Anterior cingulate cortex (tissue), 58 donors: ENCODE measurements around the gene ZCCHC7.
"Not testable (repeated sequence)": the region's sequence is repeated elsewhere in the genome, so short reads cannot be mapped to it uniquely, and the experiment has no call there.

ENCODE experiments used
- DNase-seq, 58 donors: peaks; one replicate each; lab custom pipeline; 2025; lab: John Stamatoyannopoulos, UW

The ZCCHC7 gene

DNA sequence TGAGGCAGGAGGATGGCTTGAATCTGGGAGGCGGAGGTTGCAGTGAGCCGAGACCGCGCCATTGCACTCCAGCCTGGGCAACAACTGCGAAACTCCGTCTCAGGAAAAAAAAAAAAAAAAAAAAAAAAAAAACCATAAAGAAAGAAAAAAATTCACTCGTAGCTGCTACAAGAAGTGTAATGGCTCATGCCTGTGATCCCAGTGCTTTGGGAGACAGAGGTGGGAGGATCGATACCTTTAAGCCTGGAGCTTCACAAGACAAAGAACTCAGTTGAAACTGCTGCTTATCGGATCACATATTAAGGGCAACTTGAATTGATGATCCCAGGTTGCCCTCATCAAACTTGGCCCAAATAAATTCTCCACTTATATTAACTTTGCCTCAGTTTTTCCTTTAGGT lies 1.0 kb upstream of the ZCCHC7 start:
- DNase-seq, result no peak

DNA sequence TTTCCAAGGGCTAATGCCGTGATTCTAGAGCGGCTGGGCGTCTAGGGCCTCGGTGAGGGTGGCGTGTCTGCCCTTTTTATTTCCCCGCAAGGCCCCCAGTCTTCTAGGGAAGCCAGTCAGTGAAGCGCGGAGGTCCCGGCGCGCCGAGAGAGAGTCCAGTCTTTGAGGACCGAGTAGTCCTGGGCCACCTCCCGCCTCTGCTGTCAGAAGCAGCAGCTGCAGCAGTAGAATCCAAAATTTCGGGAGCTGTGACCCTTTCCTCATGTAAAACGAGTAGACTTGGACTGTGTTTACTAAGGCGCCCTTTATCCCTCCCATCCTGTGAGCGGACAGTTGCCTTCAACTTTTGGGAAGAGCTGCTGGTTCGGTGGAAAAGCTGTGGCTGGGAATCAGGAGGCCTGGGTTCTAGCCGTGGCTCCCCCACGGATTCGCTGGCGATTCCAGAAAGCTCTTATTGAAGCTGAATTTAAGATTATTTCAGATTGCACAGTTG lies 515 bp downstream of the ZCCHC7 start:
- peak in 14 of 58 donors; percentile 6 to 64 (median 32) for DNase-seq

DNA sequence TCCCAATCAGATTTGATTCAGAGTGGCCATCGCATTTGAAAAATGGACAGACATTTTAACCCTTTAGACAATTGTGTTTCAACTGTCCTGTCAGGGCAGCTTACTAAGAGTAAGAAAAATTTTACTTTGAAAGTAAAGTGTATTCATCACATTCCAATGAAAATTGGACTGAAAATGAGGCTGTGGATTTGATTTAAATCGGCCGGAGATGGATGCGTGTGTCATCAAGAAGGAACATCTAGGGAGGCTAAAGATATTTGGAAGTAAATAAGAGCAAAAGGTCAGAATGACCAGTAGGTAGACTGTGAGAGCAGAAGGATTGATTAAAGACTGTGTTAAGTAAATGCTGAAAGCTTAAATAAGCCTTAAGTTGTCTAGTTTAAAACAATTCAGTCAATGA lies 1.5 kb downstream of the ZCCHC7 start:
- DNase-seq, result no peak

GRCh38 chr9:37126214-37126788 lies 5.9 kb downstream of the ZCCHC7 start:
- no peak for DNase-seq

GRCh38 chr9:37127018-37127417 lies 6.6 kb downstream of the ZCCHC7 start:
- DNase-seq, result no peak

- no peak for DNase-seq
These were observed 7.7 kb downstream of the ZCCHC7 start for GRCh38 chr9:37128051-37128450.

DNA sequence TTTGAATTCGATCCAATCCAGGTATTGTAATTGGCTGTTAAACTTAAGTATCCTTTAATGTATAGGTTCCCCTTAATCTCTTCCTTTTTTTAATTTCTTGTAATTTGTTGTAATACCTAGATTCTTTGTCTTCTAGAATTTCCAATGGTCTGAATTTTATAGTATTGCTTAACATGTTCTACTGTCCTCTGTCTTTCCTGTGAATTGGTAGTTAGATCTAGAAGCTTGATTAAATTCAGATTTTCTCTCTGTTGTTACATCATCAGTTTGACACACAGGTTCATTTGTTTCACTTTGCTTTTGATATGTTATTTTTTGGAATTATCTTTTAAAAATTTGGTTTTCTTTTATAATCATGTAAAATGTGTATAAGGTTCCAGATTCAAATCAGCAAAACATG lies 13.8 kb downstream of the ZCCHC7 start:
- no peak for DNase-seq

DNA sequence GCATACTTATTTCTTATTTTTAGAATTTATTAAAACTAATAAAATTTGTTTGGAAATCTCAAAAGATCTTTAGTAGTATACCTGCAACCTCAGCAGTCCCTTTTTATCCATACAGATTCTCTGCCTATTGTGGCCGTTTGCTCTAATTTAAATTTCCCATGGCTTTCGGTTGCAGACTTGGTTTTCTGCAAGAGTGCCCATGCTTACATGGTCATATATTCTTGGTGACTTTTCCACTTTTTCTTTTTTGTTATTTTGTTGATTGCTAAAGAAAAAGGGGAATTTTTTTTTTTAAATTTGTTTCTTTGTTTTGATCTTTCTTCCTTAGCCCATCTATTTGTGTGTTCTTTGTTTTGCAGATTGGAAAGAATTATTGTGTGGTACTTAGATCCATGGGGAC lies 20.6 kb downstream of the ZCCHC7 start:
- no peak for DNase-seq

GRCh38 chr9:37144762-37145161 lies 24.4 kb downstream of the ZCCHC7 start:
- no peak for DNase-seq

- no peak for DNase-seq
These were observed 26.0 kb downstream of the ZCCHC7 start for GRCh38 chr9:37146410-37146809.

DNA sequence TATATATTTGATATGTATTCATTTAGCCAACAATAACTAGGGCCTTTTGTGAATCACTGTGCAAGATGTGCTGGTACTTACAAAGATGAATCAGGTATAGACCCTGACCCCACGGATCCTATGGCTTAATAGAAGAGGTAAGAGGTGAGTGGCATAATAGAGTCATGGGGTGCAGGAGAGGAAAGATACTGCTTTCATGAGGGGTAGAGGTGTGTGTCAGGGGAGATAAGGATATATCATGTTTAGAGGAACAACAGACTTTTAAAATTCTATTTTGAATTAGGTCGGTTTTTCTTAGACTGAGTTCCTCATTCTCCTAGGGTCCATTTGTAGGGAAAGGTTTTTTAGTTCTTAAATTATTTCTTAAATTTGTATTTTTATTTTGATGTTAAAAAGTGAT lies 27.8 kb downstream of the ZCCHC7 start:
- no peak for DNase-seq

DNA sequence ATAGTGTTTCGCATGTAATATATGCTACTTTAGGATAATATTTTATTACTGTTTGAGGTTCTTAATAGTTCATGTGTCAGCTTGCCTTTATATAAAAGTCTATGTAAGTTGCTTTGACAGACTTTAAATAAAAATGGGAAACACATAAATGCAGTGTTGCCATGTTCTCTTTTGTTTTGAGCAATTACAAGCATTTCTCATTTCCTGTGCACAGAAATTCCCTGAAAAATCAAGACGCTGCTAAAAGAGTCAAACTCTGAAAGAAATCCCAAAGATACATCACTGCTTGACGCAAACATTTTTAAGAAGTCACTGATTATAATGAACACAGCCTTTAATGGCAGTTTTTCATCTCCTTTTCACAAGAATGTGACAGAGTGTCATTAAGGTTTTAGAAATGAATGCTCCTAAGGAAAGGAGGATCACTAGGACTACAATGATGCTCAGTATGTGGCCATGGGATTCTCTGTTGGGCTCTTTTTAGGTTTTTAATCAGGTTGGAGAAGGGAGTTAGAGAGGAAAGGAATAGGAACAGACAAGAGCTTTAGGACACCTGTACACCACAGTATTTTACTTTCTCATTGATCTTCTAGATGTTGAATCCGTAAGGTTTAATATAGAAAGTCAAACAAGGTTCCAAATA lies 29.4 kb downstream of the ZCCHC7 start:
- no peak for DNase-seq

GRCh38 chr9:37150415-37150814 lies 30.0 kb downstream of the ZCCHC7 start:
- no peak for DNase-seq

DNA sequence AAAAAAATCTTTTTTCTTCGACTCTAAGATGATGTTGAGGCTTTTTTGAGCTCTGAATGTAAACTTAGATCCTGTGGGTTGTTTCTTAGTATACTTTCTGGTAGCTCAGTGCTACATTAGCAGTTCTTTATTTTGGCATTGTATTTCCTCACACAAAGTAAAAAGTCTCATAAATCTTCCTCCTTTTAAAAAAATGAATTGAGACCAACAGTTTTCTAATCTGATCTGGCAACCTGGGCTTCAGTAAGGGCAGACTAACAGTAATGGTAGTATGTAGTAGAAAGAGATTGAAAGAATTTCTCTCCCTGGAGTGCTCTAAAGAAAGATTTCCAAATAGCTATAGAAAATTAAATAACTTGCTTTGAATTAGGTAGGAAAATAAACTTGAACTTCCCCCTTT lies 31.4 kb downstream of the ZCCHC7 start:
- DNase-seq, result no peak

DNA sequence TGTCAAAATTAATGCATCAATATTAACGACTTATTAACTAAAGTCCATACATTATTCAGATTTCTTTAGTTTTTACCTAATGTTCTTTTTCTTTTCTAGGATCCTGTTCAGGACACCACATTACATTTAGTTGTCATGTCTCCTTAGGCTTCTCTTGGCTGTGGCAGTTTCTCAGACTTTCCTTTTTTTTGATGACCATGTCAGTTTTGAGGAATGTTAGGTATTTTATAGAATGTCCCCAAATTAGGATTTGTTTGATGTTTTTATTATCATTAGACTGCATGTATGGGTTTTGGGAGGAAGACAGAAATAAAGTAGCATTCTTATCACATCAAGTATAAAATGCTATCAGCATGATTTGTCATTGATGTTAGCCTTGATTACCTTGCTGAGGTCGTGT lies 32.0 kb downstream of the ZCCHC7 start:
- DNase-seq, result no peak

DNA sequence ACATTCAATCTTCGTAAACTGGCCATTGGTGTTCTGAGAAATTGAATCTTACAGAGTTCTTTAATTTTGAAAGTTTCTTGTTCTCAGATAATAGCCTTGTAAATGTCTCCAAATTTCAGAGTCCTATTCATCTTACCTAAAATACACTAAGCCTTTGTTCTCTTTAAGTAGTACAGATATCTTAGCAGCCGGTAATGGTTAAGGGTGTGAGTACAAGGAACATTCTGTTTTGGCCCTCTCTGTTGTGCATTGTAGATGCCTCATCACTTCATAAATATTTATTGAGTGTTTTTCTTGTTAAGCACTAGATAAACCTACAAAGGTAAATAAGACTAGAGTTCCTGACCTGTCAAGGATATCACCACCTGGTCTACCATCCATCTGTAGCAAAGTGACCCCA lies 35.2 kb downstream of the ZCCHC7 start:
- no peak for DNase-seq

DNA sequence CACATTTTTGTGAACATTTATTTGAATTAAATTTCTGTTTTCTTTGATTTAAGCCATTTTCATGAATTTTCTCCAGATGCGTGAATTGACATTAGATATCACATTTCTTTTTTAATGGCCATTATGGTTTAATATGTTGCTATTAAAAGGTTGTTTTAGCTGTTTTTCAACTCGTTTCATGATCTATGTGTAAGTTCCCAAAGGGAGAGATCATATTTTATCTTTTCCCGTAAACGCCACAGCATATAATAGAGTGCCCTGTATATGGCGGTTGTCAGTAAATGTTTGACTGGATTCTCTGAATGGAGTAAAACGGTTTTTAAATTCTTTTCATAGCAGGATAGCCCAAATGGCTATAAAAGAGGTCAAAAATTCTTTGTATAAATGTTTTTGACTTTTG lies 35.8 kb downstream of the ZCCHC7 start:
- DNase-seq, result no peak

DNA sequence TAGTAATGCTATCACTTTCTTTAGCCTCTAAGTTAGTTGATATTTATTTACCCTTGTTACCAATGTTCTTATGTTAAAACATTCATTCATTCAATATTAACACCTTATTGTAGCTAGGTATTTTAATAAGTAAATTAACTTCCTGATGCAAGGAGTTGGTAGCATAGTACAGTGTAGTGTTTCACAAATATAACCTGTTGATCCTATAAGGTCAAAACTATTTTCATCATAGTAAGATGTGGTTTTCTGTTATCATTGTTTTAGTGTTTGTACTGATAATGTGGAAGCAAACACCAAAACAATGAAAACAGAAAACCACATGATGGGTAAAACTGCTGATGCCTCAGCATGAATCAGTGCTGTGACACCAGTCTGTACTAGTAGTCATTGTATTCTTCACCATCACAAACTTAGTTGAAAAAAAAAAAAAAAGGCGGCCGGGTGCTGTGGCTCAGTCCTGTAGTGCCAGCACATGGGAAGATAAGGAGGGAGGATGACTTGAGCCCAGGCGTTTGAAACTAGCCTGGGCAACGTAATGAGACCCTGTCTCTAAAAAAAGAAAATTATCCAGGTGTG lies 36.5 kb downstream of the ZCCHC7 start:
- no peak for DNase-seq

DNA sequence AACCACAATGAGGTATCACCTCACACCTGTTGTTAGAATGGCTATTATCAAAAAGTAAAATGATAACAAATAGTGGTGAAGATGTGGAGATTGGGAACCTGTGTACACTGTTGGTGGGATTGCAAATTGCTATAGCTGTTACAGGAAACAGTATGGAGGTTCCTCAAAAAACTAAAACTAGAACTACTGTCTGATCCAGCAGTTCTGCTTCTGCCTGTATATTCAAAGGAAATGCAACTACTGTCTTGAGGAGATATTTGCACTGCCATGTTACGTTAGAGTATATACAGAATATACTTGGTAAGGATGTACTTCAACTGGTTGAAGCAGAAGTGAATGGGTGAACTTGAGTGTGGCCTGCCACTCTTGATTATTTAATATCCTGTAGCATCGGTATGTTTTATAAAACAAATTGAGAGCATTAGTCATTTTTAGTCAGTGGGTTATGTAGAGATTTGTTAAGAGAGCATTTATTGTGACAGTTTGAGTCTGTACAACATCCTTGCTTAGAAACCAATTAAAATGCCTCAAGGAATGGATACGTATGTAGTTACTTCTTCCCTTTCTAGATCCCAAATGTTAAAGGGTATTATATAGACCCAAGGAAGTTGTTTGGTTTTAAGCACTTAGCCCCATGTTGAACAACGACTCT lies 37.5 kb downstream of the ZCCHC7 start:
- DNase-seq, result no peak

DNA sequence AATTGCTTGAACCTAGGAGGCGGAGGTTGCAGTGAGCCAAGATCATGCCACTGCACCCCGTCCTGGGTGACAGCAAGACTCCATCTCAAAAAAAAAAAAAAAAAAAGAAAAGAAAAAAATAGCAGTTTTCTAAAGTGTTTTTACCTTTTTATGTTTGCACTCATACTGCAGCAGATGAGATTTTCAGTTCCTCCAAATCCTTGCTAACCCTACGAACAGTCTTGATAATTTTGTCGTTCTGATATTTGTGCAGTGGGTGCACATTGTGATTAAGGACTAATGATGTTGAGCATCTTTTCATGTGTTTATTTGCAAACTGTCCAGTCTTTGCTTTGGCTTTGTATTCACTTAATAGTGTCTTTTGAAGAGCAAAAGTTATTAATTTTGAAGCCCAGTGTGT lies 42.9 kb downstream of the ZCCHC7 start:
- DNase-seq, result no peak

DNA sequence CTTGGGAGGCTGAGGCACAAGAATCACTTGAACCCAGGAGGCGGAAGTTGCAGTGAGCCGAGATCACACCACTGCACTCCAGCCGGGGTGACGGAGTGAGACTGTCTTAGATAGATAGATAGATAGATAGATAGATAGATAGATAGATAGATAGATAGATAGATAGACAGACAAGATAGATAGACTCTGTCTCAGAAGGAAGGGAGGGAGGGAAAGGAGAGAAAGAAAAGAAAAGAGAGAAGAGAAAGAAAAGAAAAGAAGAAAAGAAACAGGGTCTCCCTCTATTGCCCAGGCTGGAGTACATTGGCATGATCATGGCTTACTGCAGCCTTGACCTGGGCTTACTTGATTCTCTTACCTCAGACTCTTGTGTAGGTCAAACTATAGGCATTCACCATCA lies 44.0 kb downstream of the ZCCHC7 start:
- DNase-seq, result not testable (repeated sequence)

GRCh38 chr9:37165644-37166043 lies 45.3 kb downstream of the ZCCHC7 start:
- DNase-seq, result no peak
